ENCODE data around the gene SENP5.
A peak's percentile ranks its signal among the peaks of the same experiment; 100 is the strongest.

The SENP5 gene

DNA sequence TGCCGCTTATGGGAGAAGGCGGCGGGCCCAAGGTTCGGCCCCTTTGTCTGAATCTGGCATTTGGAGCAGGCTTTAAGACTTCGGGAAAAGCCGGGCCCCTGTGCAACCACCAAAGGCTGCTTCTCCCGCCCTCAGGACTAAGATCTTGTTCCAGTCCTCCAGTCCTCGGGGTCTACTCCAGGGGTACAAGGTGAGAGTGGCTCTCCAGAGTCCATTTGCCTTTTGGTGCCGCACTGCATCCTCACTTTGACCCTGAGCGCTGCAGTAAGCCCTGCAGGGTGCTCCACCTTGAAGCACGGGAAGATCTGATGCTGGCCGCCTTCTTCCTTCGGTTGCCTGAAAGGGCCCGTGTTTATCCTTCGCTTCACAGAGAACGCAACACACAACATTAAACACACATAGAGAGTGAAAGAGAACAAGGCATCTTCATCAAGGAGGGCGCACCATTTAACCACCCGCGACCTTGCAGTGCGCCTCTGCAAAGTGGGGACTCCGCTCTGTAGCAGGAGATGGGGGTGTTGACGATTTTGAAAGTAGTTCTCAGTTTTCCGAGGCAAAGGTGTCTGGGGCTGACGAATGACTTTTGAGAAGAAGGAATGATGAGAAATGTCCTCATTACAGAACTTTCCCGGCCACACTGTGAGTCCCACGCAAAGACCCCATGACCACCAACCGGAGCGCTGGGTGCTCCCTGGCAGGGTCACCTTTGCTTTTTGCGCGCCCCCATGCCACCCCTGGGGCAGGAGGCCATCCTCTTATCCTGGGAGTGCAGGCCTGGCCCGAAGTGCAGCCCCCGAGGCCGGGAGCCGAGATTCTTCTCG lies 99.9 kb downstream of the SENP5 start:
- Histone ChIP-seq H3K79me2 (ENCODE audit: insufficient read depth, low read length) (no peaks in the 10 kb centered on the region), H3K27ac (ENCODE audit: low read depth, low read length) (no peak overlapping the region), H3K9me2 (replicated peaks; ENCODE audit: insufficient read depth, low read length) (no peaks in the 10 kb centered on the region), H3K36me3 (ENCODE audit: low read length) (no peaks in the 10 kb centered on the region), H3F3A (ENCODE audit: insufficient read depth) (no peaks in the 10 kb centered on the region), H3K9me3 (ENCODE audit: insufficient read depth, low read length) (no peaks in the 10 kb centered on the region), H3K27me3 (ENCODE audit: low read length) (no peaks in the 10 kb centered on the region), H4K20me1 (ENCODE audit: low read depth, low read length) (no peaks in the 10 kb centered on the region), H3K4me3 (ENCODE audit: insufficient read depth, low read length, poor library complexity, severe bottlenecking) (peak overlapping the region; percentile 39), H3K9ac (ENCODE audit: low read length) (peak overlapping the region; percentile 84; the same call in 1 of the 2 replicates), H3K4me2 (ENCODE audit: low read depth, low read length, poor library complexity, severe bottlenecking) (peak overlapping the region; percentile 93), H2AFZ (ENCODE audit: low read depth, low read length, severe bottlenecking) (no peak overlapping the region)
- TF ChIP-seq, protein P1, sequence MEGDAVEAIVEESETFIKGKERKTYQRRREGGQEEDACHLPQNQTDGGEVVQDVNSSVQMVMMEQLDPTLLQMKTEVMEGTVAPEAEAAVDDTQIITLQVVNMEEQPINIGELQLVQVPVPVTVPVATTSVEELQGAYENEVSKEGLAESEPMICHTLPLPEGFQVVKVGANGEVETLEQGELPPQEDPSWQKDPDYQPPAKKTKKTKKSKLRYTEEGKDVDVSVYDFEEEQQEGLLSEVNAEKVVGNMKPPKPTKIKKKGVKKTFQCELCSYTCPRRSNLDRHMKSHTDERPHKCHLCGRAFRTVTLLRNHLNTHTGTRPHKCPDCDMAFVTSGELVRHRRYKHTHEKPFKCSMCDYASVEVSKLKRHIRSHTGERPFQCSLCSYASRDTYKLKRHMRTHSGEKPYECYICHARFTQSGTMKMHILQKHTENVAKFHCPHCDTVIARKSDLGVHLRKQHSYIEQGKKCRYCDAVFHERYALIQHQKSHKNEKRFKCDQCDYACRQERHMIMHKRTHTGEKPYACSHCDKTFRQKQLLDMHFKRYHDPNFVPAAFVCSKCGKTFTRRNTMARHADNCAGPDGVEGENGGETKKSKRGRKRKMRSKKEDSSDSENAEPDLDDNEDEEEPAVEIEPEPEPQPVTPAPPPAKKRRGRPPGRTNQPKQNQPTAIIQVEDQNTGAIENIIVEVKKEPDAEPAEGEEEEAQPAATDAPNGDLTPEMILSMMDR (IDR thresholded peaks at IDR 0.05; ENCODE audit: insufficient read depth, low read length, poor library complexity, severe bottlenecking): no peak
- TF ChIP-seq EZH2phosphoT487 (conservative IDR thresholded peaks at IDR 0.05; ENCODE audit: low read length): no peak

DNA sequence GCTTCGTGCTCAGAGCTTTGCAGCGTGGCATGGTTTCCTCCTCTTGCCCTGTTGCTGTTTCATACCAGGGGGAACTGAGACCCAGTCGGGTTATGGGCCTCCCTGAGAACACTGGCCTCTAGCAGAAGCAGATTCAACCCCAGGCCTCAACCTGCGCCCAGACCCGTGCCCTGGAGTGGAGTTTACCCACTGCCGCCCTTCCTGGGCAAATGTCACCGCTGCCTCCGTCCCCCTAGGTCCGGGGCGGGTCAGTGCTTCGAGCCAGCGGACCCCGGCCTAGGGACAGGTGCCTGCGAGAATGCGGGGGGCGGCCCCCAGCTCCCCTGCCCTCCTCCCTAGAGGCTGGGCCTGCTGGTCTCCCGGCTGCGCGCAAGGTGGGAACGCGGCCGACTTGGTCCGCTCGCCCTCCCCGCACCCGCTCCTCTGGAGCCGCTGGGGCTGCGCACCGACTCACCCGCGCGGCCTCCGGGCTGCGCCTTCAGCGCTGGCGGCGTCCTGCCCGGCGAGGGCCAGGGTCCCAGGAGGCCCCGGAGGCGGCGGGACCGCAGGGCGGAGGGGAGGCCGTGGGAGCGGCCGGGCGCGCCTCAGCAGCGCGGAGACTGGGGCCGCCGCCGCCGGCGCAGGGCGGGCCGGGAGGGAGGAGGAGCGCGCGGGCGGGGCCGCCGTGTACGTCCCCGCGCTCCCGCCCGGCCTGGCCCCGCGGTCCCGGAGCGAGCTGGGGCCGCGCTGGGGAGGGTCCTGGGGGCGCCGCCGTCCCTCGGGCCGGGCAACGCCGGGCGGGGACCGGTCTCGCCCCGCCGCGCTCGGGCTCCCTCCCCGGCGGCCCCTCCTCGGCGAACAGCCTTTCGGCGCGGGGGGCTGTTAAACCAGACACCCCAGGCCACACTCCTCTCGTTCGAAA lies 100.8 kb downstream of the SENP5 start, which contains the start of gene PIGZ:
Gene PIGZ (minus strand): TSS at position 601 of the 901 bp plus-strand sequence. CDS start 16,802 bp downstream, outside the sequence.
- peak within 1 kb of the TSS; percentile 84 for H3K9ac ChIP-seq (ENCODE audit: low read length)
- TF ChIP-seq, protein P1 (IDR thresholded peaks at IDR 0.05; ENCODE audit: insufficient read depth, low read length, poor library complexity, severe bottlenecking): no peak
- TF ChIP-seq EZH2phosphoT487 (conservative IDR thresholded peaks at IDR 0.05; ENCODE audit: low read length): no peak
- no peaks in the 10 kb centered on the region for H3K27me3 ChIP-seq (ENCODE audit: low read length)
- H3K36me3 ChIP-seq (ENCODE audit: low read length): no peaks in the 10 kb centered on the region
- H3K27ac ChIP-seq (ENCODE audit: low read depth, low read length): no peak within 1 kb of the TSS; the same call in 1 of the 2 replicates
- H3K79me2 ChIP-seq (ENCODE audit: insufficient read depth, low read length): no peaks in the 10 kb centered on the region
- peak within 1 kb of the TSS; percentile 93 for H3K4me2 ChIP-seq (ENCODE audit: low read depth, low read length, poor library complexity, severe bottlenecking)
- H4K20me1 ChIP-seq (ENCODE audit: low read depth, low read length): no peaks in the 10 kb centered on the region
- peak within 1 kb of the TSS; percentile 96 for H2AFZ ChIP-seq (ENCODE audit: low read depth, low read length, severe bottlenecking)
- H3K9me2 ChIP-seq (replicated peaks; ENCODE audit: insufficient read depth, low read length): no peaks in the 10 kb centered on the region
- no peaks in the 10 kb centered on the region for H3F3A ChIP-seq (ENCODE audit: insufficient read depth)
- H3K9me3 ChIP-seq (ENCODE audit: insufficient read depth, low read length): no peaks in the 10 kb centered on the region
- peak within 1 kb of the TSS; percentile 67 for H3K4me3 ChIP-seq (ENCODE audit: insufficient read depth, low read length, poor library complexity, severe bottlenecking)

DNA sequence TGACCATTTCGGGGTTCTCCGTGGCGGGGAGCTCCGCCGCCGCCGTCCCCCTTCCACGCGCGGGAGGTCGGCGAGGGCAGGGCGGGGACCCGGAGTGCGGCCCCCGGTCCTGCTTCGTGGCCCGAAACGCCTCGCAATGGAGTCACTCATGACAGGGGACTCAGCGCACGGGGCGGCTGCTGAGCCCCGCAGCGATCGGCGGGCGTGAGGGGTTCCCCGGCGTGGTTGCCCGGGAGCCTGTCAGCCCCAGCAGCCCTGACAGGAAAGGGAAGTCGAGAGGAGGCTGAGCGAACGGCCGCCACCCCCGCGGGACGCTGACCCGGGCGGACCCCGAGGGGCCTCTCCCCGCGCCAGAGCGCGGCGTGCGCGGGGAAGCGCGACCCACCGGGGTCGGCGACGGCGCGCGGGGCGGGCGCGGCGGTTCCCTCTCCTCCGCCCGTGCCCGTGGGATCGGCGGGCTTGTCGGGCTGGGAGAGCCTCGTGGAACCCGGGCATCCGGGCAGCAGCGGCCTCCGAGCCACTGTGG lies 101.5 kb downstream of the SENP5 start:
- Histone ChIP-seq H3K9ac (ENCODE audit: low read length) (peak overlapping the region; percentile 84), H3F3A (ENCODE audit: insufficient read depth) (no peaks in the 10 kb centered on the region)

More for the DNA sequence above, 101.5 kb downstream of the SENP5 start:
- Histone ChIP-seq H2AFZ (ENCODE audit: low read depth, low read length, severe bottlenecking) (peak overlapping the region; percentile 96), H3K36me3 (ENCODE audit: low read length) (no peaks in the 10 kb centered on the region), H3K79me2 (ENCODE audit: insufficient read depth, low read length) (no peaks in the 10 kb centered on the region), H3K9me2 (replicated peaks; ENCODE audit: insufficient read depth, low read length) (no peaks in the 10 kb centered on the region), H4K20me1 (ENCODE audit: low read depth, low read length) (no peaks in the 10 kb centered on the region), H3K4me3 (ENCODE audit: insufficient read depth, low read length, poor library complexity, severe bottlenecking) (peak overlapping the region; percentile 67), H3K9me3 (ENCODE audit: insufficient read depth, low read length) (no peaks in the 10 kb centered on the region), H3K27me3 (ENCODE audit: low read length) (no peaks in the 10 kb centered on the region), H3K4me2 (ENCODE audit: low read depth, low read length, poor library complexity, severe bottlenecking) (peak overlapping the region; percentile 93), H3K27ac (ENCODE audit: low read depth, low read length) (no peak overlapping the region; the same call in 1 of the 2 replicates)
- TF ChIP-seq, protein P1 (IDR thresholded peaks at IDR 0.05; ENCODE audit: insufficient read depth, low read length, poor library complexity, severe bottlenecking): no peak
- no peak for TF ChIP-seq EZH2phosphoT487 (conservative IDR thresholded peaks at IDR 0.05; ENCODE audit: low read length)

Data from SU-DHL-6 (cell line).